ENCODE data around the gene EFNA2. TPM values are rescaled to one million over a fixed set of nuclear protein-coding genes. Genes with fewer than 3 reads are reported as not detected.
A peak's percentile ranks its signal among the peaks of the same experiment; 100 is the strongest.

Gene EFNA2
- total RNA-seq, 2 donors from 2014 or later: not detected

DNA sequence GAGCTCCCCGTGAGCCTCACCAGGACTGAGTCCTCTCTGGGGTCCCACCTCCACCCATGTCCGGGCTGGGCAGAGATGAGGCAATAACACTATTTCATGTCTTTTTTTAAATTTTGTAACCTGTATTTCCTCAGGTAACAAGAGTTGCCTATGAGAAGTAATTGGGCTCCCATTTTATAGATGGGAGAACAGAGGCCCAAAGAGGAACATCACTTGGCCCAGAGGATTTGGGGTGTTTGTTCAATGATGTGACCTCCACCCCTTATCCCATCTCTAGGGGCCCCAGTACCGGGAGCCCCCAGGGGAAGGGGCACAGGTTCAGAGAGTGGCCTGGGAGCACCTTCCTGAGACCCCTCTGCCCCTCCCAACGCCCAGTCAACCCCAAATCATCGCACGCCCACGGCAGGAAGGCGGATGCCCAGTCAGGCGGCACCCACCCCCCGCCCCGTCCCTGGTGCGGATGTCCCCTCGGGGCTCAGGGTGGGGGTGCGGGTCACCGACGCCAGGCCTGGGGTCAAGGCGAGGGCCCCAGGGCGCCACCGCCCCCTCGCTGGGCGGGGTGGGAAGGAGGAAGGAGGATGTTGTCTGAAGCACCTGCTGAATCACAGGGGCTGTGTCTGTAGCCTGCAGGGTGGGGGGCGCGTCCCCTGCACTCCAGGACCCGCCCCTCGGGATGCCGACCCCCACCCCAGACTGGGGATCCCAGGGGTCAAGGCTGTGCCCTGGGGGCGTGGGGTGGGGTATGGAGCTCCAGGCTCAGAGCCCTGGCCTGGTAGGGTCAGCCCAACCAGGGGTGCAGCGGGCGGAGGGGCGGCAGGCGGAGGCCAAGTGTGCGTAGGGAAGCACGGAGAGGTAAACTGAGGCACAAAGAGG, 25.6 kb upstream of the EFNA2 start:
- ATAC-seq (replicated peaks in 1 of 2) (peak; percentile 38 to 44), DNase-seq (peak; percentile 73 to 78)
- H3K27ac Mint-ChIP-seq: peak overlapping the region; percentile 90
- peak overlapping the region; percentile 93 to 95 for H3K4me3 Mint-ChIP-seq
- H3K9me3 Mint-ChIP-seq: no peaks in the 10 kb centered on the region
- H3K27me3 Mint-ChIP-seq (ENCODE audit: low read depth): no peaks in the 10 kb centered on the region
- H3K36me3 Mint-ChIP-seq (ENCODE audit: insufficient read depth in 2 of 2): peaks cover 0 to 12% of the 10 kb centered on the region in 2 donors
- peaks cover 51% of the 10 kb centered on the region for H3K4me1 Mint-ChIP-seq (ENCODE audit: low read depth)

GRCh38 chr19:1260749-1261537, 24.7 kb upstream of the EFNA2 start:
- Mint-ChIP-seq H3K4me3 (peak overlapping the region; percentile 93 to 98), H3K4me1 (ENCODE audit: low read depth) (peaks cover 57% of the 10 kb centered on the region), H3K27me3 (ENCODE audit: low read depth) (no peaks in the 10 kb centered on the region), H3K9me3 (no peaks in the 10 kb centered on the region), H3K36me3 (ENCODE audit: insufficient read depth in 2 of 2) (peaks cover 0 to 10% of the 10 kb centered on the region in 2 donors), H3K27ac (peak overlapping the region; percentile 90)
- DNase-seq: peak; percentile 98 to 99
- peak; percentile 84 for ATAC-seq (replicated peaks in 1 of 2)

- ATAC-seq (replicated peaks in 1 of 2) (no peak), DNase-seq (no peak)
- peak overlapping the region; percentile 90 for H3K27ac Mint-ChIP-seq
- H3K36me3 Mint-ChIP-seq (ENCODE audit: insufficient read depth in 2 of 2): peaks cover 0 to 6% of the 10 kb centered on the region in 2 donors
- no peaks in the 10 kb centered on the region for H3K27me3 Mint-ChIP-seq (ENCODE audit: low read depth)
- H3K9me3 Mint-ChIP-seq: no peaks in the 10 kb centered on the region
- H3K4me3 Mint-ChIP-seq: peak overlapping the region; percentile 93 to 98
- peaks cover 59% of the 10 kb centered on the region for H3K4me1 Mint-ChIP-seq (ENCODE audit: low read depth)
Measured at GRCh38 chr19:1261538-1261797, 24.2 kb upstream of the EFNA2 start.

DNA sequence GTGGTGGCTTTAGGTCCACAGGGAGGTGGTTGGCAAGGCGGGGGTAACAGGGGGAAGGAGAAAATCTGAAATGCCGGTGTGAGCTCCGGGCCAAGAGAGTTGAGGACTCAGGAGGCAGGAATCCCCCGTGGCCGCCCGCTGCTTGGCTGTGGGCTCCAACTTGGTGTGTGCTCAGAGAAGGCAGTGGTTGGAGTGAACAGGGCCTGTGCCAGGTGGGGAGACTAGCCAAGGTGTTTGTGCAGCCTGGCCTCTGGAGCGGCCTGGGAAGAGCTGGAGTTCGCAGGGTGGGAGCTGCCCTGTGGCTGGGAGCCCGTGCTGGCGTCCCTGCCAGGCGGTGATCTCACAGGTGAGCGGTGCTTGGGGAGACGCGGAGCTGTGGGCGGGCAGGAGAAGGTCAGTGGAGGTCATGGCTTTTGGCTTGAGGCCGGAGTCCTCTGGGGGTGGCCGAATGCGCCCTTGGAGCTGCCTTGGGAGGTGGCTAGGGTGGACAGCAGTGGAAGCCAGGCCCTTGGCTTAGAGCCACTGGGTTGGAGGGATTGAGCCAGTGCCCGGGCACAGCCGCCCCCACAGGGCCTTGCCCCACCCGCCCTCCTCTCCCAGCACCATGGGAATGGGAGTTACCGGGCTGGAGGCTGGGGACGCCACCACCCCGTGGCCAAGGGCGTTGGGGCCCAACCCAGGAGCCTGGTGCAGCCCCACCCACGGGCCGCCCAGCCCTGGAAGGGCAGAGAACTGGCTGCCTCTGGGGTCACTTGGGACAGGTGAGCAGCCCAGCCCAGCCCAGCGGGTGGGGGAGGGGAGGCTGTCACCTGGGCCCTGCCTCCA, 23.7 kb upstream of the EFNA2 start:
- peaks cover 59% of the 10 kb centered on the region for H3K4me1 Mint-ChIP-seq (ENCODE audit: low read depth)

GRCh38 chr19:1262623-1263123, 23.0 kb upstream of the EFNA2 start:
- Mint-ChIP-seq H3K4me3 (peak overlapping the region; percentile 75 to 79), H3K9me3 (no peaks in the 10 kb centered on the region), H3K36me3 (ENCODE audit: insufficient read depth in 2 of 2) (peaks cover 0 to 5% of the 10 kb centered on the region in 2 donors), H3K27ac (no peak overlapping the region), H3K27me3 (ENCODE audit: low read depth) (no peaks in the 10 kb centered on the region), H3K4me1 (ENCODE audit: low read depth) (peaks cover 61% of the 10 kb centered on the region)
- ATAC-seq (replicated peaks in 1 of 2) (no peak), DNase-seq (no peak)

More for the DNA sequence above, 23.7 kb upstream of the EFNA2 start:
- peak overlapping the region; percentile 93 to 98 for H3K4me3 Mint-ChIP-seq
- no peak for ATAC-seq (replicated peaks in 1 of 2)
- peaks cover 0 to 6% of the 10 kb centered on the region in 2 donors for H3K36me3 Mint-ChIP-seq (ENCODE audit: insufficient read depth in 2 of 2)
- H3K27me3 Mint-ChIP-seq (ENCODE audit: low read depth): no peaks in the 10 kb centered on the region
- H3K27ac Mint-ChIP-seq: peak overlapping the region; percentile 90
- no peaks in the 10 kb centered on the region for H3K9me3 Mint-ChIP-seq
- DNase-seq: peak in 1 of 2 donors; percentile 46

DNA sequence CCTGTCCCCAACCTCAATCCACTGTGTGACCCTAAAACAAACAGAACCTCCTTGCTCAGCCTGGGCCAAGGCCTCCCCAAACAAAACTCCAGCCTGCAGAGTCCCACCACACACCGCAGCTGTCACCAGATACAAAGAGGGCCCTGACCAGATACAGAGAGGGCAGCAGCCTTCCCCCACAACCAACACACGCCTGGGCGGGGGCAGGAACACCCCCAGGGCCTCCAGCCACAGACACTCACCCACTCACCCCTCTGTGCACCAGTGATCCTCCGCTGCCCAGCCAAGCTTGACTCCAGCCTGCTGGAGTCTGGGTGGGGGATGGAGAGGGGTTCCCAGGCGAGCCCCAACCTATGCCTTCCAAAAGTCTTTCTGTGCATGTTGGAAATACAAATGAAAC, 22.5 kb upstream of the EFNA2 start:
- Mint-ChIP-seq H3K4me1 (ENCODE audit: low read depth) (peaks cover 61% of the 10 kb centered on the region), H3K36me3 (ENCODE audit: insufficient read depth in 2 of 2) (peaks cover 0 to 4% of the 10 kb centered on the region in 2 donors), H3K27ac (peak overlapping the region; percentile 80), H3K4me3 (peak overlapping the region; percentile 75 to 79), H3K9me3 (no peaks in the 10 kb centered on the region), H3K27me3 (ENCODE audit: low read depth) (no peaks in the 10 kb centered on the region)
- DNase-seq (no peak), ATAC-seq (replicated peaks in 1 of 2) (no peak)

- H3K36me3 Mint-ChIP-seq (ENCODE audit: insufficient read depth in 2 of 2): peaks cover 2 to 4% of the 10 kb centered on the region in 2 donors
- H3K9me3 Mint-ChIP-seq: no peaks in the 10 kb centered on the region
- DNase-seq (no peak), ATAC-seq (replicated peaks in 1 of 2) (no peak)
- no peak overlapping the region for H3K27ac Mint-ChIP-seq
- peak overlapping the region; percentile 61 to 64 for H3K4me3 Mint-ChIP-seq
- peaks cover 55% of the 10 kb centered on the region for H3K4me1 Mint-ChIP-seq (ENCODE audit: low read depth)
- H3K27me3 Mint-ChIP-seq (ENCODE audit: low read depth): no peaks in the 10 kb centered on the region
Measured at GRCh38 chr19:1264801-1265614, 20.7 kb upstream of the EFNA2 start.

GRCh38 chr19:1265615-1266128, 20.0 kb upstream of the EFNA2 start:
- DNase-seq: peak; percentile 51 to 70
- Mint-ChIP-seq H3K27me3 (ENCODE audit: low read depth) (no peaks in the 10 kb centered on the region), H3K4me3 (peak overlapping the region; percentile 75 to 80), H3K4me1 (ENCODE audit: low read depth) (peaks cover 61% of the 10 kb centered on the region), H3K9me3 (no peaks in the 10 kb centered on the region), H3K27ac (no peak overlapping the region), H3K36me3 (ENCODE audit: insufficient read depth in 2 of 2) (peaks cover 4 to 10% of the 10 kb centered on the region in 2 donors)
- ATAC-seq (replicated peaks in 1 of 2): peak in 1 of 2 donors; percentile 2

DNA sequence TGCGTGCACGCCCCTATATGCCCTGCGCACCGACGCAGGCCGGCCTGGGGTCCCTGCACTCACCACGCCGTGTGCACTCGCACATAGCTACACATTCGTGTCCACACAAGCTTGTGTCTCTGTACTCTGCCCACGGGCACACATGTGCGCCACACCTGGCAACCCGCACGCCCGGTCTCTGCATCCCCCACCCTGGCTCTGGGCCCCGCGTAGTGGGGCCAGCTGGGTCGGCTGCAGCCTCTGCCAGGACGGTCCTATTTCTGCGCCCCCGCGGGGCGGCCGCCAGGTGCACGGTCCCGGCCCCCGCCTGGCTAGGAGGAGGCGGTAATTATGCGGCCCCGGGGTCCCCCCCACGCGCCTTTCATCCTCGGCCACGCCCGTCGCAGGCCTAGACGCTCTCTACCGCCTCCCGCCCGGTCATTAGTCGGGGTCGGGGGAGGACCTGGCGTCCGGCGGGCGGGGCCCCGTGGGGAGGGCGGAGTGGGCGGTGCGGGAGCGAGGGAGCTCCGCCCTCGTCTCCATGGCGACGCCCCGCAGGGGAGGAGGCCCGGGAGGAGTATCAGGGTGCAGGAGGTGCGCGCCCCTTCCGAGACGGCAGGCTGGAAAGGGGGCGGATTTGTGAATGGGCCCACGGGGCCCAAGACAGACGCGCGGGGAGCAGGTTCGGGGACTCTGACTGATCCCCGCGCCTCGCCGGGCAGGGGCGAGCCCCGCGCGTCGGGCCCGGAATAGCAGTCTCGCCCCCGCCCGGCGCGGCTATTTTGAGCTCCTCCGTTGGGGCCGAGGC, 19.4 kb upstream of the EFNA2 start:
- Mint-ChIP-seq H3K9me3 (no peaks in the 10 kb centered on the region), H3K27me3 (ENCODE audit: low read depth) (no peaks in the 10 kb centered on the region), H3K36me3 (ENCODE audit: insufficient read depth in 2 of 2) (peaks cover 8 to 17% of the 10 kb centered on the region in 2 donors), H3K27ac (no peak overlapping the region), H3K4me1 (ENCODE audit: low read depth) (peaks cover 66% of the 10 kb centered on the region), H3K4me3 (peak overlapping the region; percentile 80 to 88)
- ATAC-seq (replicated peaks in 1 of 2) (peak; percentile 48 to 52), DNase-seq (peak; percentile 89 to 91)

GRCh38 chr19:1266916-1267476, 18.7 kb upstream of the EFNA2 start:
- H3K4me3 Mint-ChIP-seq: peak overlapping the region; percentile 80 to 88
- H3K4me1 Mint-ChIP-seq (ENCODE audit: low read depth): peaks cover 66% of the 10 kb centered on the region
- DNase-seq (peak; percentile 71 to 91), ATAC-seq (replicated peaks in 1 of 2) (peak; percentile 10 to 15)
- no peaks in the 10 kb centered on the region for H3K27me3 Mint-ChIP-seq (ENCODE audit: low read depth)
- H3K36me3 Mint-ChIP-seq (ENCODE audit: insufficient read depth in 2 of 2): peaks cover 11 to 20% of the 10 kb centered on the region in 2 donors
- peak overlapping the region; percentile 68 for H3K27ac Mint-ChIP-seq
- H3K9me3 Mint-ChIP-seq: no peaks in the 10 kb centered on the region

Data from activated T-cell treated with anti-CD3 and anti-CD28 coated beads, Interleukin-2, amount 50 U/mL, for 72 hours (primary cell).